Activated CD4-positive, CD25-positive, alpha-beta regulatory T cell treated with anti-CD3 and anti-CD28 coated beads, Interleukin-2, amount 50 U/mL, for 24 hours (primary cell): ENCODE measurements around the gene OR52A1.

ENCODE experiments used
- ATAC-seq, 2 donors: fragments of 150-1000 bp; cut with Tn5 transposase; one replicate each; pipeline ENCODE4 v1.10.0; 2021; ENCODE audit warnings: mild to moderate bottlenecking in 1 of 2, moderate library complexity in 1 of 2

OR52A1 gene

DNA sequence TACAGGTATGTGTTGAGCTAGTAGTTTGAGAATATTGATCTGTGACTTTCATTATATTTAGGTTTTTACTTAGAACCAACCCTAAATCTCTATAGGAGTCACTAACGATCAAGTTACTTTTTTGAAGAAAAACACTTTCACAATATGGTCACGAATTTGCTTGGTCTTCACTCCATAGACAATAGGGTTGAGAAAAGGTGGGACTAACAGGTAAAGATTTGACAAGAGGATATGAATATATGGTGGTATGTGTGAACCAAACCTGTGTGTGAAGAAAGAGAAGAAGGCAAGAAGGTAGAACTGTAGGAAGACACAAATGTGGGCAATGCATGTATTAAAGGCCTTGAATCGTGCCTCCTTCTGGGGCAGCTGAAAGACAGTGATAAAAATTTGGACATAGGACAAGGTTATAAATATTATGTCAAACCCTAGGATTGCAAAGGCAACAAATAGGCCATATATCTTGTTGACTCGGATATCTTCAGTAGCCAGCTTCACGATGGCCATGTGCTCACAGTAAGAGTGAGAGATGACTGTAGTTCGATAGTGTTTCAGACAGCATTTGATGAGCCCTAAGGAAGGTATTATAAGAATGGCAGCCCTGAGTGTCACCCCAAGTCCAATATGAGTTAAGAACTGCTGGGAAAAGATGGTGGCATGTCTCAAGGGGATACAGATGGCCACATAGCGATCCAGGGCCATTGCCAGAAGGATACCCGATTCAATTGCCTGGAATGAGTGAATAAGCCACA is 22.8 kb downstream of the OR52A1 start:
- no peak for ATAC-seq

DNA sequence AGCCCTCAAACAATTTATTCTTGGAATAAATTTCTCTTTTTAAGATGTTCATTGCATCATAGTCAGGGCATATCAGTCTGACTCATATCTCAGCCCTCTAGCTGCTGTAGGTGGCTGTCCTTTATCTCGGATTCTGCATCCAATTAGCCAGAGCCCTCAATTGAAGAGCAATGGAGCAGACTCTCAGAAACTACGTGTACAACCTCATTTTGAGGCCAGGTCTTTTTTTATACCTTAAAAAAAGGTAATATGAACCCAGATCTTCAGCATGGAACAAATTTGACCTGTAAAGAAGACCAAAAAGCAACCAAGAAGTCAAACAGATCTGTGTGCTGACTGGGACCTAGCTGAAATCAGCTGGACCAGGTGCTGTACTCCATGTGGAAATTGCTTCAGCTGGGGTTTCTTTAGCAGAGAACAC is 25.1 kb downstream of the OR52A1 start:
- no peak for ATAC-seq

DNA sequence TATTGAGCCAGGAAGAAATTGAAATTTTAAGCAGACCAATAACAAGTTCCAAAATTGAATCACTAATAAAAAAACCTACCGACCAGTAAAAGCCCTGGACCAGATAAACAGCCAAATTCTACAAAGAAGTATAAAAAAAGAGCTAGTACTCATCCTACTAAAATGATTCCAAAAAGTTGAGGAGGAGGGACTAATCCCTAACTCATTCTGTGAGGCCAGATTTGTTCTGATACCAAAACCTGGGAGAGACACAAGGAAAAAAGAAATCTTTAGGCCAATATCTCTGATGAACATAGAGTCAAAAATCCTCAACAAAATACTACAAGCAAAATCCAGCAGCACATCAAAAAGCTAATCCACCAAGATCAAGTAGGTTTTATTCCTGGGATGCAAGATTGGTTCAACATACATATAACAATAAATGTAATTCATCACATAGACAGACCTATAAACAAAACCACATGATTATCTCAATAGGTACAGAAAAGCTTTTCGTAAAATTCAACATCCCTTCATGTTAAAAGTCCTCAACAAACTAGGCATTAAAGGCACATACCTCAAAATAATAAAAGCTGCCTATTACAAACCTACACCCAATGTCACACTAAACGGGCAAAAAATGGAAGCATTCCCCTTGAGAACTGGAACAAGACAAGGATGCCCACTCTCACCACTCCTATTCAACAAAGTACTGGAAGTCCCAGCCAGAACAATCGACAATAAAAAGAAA is 29.5 kb downstream of the OR52A1 start:
- ATAC-seq: no peak

DNA sequence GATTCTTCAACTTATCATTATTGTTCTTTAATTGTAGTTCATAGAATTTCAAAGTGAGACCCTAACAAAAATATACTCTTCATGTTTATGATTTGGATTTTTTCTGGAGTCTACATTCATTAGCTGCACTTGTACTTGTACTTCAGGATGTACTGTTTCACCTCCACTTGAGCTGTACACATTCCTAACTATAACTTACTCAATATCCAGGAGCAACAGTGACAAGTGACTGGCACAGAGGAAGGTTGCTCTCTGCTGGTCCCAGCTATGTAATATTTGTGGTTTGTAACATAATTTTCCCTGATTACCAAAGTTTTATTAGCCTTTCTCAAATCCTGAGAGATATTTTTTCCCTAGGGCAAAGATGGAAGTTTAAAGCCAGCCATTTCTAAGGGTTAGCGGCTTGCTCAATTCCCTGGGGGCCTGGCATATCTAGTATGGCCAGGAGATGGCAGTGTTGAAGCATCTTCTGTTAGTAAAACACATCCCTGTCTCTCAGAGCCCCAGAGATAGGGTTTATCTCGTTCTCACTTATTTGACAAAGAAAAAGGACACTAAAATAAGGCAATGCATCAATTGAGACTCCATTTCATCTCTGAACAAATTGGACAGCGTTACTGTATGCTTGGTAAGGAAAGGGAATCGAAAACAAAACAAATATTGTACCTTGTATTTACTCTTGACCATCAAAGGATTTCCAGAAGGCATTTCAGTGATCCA is 30.6 kb downstream of the OR52A1 start:
- ATAC-seq: no peak

DNA sequence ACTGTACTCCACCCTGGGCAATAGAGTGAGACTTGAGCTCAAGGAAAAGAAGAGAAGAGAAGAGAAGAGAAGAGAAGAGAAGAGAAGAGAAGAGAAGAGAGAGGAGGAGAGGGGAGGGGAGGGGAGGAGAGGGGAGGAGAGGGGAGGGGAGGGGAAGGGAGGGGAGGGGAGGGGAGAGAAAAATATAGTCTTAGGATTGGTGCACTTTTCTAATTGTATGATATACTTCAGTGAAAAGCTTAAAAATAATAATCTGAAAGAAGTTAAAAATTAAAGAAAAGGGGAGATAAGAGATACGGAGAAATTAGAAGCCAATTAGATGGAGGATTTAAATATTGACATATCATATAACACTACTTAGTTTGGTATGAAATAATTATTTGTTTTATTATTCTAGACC is 35.7 kb downstream of the OR52A1 start:
- ATAC-seq: no peak

DNA sequence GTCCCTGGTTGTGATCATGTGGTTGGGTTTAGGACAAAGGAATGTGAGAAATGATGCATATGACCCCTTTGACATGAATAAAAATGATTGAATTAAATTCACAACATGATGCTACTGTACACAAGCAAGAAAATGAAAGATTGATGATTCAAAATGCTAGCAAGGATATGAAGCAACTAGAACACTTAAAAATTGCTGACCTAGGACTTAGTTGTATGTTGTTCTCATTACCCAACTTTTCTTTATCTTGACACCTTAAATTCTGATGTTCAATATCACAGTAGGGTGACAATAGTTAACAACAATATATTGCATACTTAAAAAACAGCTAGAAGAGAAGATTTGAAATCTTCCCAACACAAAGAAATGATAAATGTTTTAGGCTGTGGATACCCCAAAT is 37.0 kb downstream of the OR52A1 start:
- ATAC-seq: no peak

GRCh38 chr11:5115339-5115738 is 39.2 kb downstream of the OR52A1 start:
- ATAC-seq: no peak

GRCh38 chr11:5107285-5107684 is 47.3 kb downstream of the OR52A1 start:
- no peak for ATAC-seq

GRCh38 chr11:5103066-5103465 is 51.5 kb downstream of the OR52A1 start:
- no peak for ATAC-seq

GRCh38 chr11:5102246-5102645 is 52.3 kb downstream of the OR52A1 start:
- ATAC-seq: no peak

DNA sequence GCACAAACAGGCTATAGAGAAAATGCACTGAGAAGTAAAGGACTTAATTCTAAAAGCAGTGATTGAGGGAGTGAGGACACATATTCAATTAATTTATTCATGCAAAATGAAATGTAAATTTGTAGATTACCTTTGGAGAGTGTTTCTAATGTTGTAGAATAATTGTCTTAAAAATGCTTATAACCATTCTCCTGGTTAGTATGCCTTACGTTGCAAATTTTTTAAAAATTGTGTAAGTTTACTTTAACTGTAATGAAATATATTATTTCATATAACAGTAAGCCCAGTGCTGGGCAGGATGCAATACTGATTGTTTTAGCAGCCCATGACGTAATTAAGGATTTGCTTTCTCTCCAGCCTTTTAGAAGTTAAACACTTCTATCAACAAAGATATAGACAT is 58.5 kb downstream of the OR52A1 start:
- ATAC-seq: no peak
